Effector memory CD8-positive, alpha-beta T cell (primary cell): ENCODE measurements around the gene CLCN2.

Source experiments
- ATAC-seq: fragments of 150-1000 bp; cut with Tn5 transposase; replicated peaks from 2 replicates; pipeline ENCODE4 v1.10.0; 2021; ENCODE audit warnings: mild to moderate bottlenecking, moderate library complexity
- DNase-seq, 3 experiments: peaks; one replicate each; pipeline ENCODE4 v3.0.0; 2021
- H3K27ac Mint-ChIP-seq, 2 donors: one replicate each; pipeline ENCODE4 v1.8.0; 2022; ENCODE audit warnings: mild to moderate bottlenecking in 2 of 2, mixed read lengths in 2 of 2, moderate library complexity in 2 of 2
- H3K27me3 Mint-ChIP-seq, 2 donors: one replicate each; pipeline ENCODE4 v1.8.0; 2022; ENCODE audit warnings: mixed read lengths in 2 of 2
- H3K36me3 Mint-ChIP-seq: one replicate; pipeline ENCODE4 v1.8.0; 2022; ENCODE audit warnings: mild to moderate bottlenecking, moderate library complexity, mixed read lengths; ENCODE audit not compliant: insufficient read depth
- H3K4me1 Mint-ChIP-seq, 2 donors: one replicate each; pipeline ENCODE4 v1.8.0; 2022; ENCODE audit warnings: low read depth in 2 of 2, mixed read lengths in 2 of 2
- H3K4me3 Mint-ChIP-seq, 2 donors: one replicate each; pipeline ENCODE4 v1.8.0; 2022; ENCODE audit warnings: mild to moderate bottlenecking in 2 of 2, mixed read lengths in 2 of 2, moderate library complexity in 2 of 2
- H3K9me3 Mint-ChIP-seq, 2 donors: one replicate each; pipeline ENCODE4 v1.8.0; 2022; ENCODE audit warnings: mixed read lengths in 2 of 2
- total RNA-seq, 9 experiments: gene quantifications; one replicate each; lab custom pipeline; 2026; lab: John Stamatoyannopoulos, UW

Gene CLCN2
- total RNA-seq, result 2.7 to 8.4 (median 6.1) reads per million in 9 experiments

DNA sequence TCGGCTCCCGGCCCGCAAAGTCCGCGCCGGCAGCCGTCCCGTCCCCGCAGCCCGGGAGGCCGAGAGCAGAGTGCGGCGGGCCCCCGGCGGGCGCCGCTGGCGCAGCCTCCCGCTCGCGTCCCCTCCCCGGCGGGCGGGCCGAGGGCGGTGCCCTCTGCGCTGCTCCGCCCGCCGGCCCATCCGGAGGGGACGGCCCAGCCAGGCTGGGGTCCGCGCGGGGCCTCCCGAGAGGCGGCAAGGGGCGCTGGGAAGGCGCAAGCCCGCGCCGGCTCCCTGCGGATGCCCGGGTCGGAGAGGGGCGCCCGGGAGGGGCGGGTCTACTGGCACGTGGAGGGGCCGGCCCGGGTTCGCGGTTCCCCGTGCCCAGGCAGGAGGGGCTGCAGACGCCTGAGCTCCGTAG, at the start of gene CLCN2, which contains the start of gene POLR2H:
Gene CLCN2, minus strand, starts transcription at position 74 of the 400 bp plus-strand sequence. CDS start 126 bp downstream, outside the sequence.
Gene POLR2H, plus strand, starts transcription at position 179 of the 400 bp plus-strand sequence. CDS start 1,783 bp downstream, outside the sequence.
- Mint-ChIP-seq H3K4me1 (peaks cover 19 to 20% of the 10 kb centered on the region in 2 donors), H3K27ac (peak within 1 kb of the TSS; percentile 87 to 95), H3K4me3 (peak within 1 kb of the TSS; percentile 89 to 99), H3K36me3 (peaks cover 41% of the 10 kb centered on the region), H3K27me3 (no peaks in the 10 kb centered on the region), H3K9me3 (no peaks in the 10 kb centered on the region)
- ATAC-seq (peak; percentile 23), DNase-seq (peak in 2 of 3 experiments; percentile 21 to 39)

DNA sequence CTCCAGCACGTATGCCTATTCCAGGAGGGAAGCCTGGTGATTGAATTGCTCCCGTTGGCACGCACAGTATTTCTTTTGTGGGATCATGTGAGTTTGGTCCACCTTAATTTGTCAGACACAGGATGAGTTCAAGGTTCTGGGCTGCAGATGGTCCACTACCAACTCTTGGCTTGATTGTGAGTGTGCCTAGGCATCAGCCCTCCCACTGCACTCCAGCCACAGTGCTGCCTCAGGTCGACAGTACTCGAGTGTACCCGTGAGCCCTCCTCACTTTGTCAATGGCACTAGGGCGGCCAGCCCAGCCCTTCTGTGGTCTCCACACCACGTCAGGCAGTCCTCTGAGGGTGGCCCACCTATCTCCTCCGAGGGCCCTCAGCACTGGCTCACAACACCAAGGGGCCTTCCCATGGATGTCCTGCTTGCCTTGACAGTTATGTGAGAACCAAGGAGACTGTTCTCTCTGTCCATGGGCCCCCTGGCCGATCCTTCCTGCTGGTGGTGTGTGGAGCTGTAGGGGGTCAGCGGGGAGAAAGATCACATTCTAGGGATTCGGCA, 48.6 kb upstream of the CLCN2 start:
- Mint-ChIP-seq H3K27ac (no peak overlapping the region), H3K4me3 (no peak overlapping the region), H3K27me3 (peaks cover 25 to 52% of the 10 kb centered on the region in 2 donors), H3K36me3 (no peaks in the 10 kb centered on the region), H3K9me3 (no peaks in the 10 kb centered on the region), H3K4me1 (no peaks in the 10 kb centered on the region)
- no peak for DNase-seq
- ATAC-seq, result no peak

DNA sequence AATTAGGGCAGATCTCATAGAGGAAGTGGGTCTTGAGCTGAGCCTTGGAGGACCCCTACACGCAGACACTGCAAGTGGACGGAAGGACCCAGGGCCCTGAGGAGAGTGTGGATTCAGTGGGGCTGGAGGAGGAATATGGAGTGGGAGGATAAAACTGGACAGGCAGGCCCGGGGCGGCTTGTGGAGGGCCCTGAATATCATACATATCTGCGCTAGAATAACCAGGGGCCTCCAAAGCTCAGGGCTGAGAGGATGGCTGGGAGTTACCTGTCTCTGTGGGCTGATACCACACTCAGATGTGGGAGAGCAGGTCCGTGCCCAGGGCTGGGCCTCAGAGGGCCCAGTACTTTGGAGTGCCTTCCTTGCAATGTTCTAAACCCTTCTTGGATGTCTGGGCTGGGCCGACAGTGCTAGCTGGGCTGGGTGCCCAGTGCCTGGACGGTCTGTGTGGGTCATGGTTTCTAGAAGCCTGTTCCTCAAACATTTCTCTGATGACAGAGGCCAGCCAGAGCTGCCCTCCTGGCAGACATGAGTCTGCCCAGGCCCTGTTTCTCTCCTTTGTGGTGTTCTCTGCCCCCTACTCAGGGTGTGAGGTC, 48.0 kb upstream of the CLCN2 start:
- Mint-ChIP-seq H3K4me1 (no peaks in the 10 kb centered on the region), H3K9me3 (no peaks in the 10 kb centered on the region), H3K4me3 (no peak overlapping the region), H3K27me3 (peaks cover 25 to 54% of the 10 kb centered on the region in 2 donors), H3K27ac (no peak overlapping the region), H3K36me3 (no peaks in the 10 kb centered on the region)
- DNase-seq (no peak), ATAC-seq (no peak)

DNA sequence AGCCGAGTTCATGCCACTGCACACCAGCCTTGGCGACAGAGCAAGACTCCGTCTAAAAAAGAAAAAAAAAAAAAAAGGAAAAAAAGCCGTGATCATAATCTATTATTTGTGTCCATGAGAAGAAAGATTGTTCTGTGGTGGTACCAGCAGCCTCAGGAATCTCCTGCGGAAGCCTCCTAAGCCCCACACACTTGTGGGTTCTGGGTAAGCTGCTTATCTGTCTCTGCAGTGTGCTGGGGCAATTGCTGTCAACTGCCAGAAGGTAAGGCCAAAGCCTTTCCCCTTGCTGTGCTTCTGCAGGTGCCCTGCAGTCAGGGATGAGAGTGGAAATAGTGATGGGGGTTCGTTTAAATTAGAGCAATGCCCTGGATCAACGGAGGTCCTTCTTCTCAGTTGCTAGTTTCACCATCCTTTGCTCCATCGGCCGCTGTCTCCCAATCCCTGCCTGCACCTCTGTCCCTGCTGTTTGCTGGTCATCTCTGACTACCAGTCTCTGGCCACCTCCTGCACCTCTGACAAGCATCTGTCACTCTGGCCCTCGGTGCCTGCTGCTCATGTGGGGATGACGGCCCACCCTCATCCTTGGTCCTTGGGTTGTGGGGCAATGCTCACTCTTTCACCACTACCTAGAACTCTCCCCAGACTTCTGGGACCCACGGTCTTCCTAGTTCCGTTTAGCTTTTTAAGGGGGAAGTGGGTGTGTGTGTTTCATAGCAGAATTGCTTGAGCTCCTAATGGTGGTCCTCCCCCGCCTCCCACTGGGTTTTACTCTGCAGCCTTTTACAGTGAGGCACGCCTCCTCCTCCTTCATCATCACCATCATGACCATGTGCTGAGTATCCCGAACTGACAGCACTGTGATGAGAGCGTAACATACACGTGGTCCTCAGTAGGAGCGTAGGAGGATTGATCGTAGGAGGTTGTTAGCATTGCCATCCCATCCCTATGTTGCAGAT, 43.9 kb upstream of the CLCN2 start:
- DNase-seq, result no peak

DNA sequence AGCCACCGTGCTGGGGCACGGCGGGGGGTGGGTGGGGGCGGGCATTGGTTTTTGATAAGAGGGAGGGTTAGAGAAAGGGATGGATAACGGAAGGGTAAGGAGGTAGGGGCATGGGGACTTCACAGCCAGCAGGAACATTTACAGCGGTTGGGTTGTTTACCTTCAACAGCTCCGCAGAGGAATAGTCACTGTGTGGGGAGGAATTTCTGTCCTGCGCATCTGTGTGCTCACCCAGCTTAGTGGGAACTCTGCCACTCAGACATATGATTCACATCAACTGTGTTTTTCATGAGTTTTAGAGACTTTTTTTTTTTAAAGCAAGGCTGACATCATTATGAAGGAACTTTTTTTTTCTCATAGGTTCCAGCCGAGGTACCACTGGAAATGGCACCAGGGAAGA, 38.0 kb upstream of the CLCN2 start:
- DNase-seq, result no peak
- ATAC-seq, result no peak
- H3K36me3 Mint-ChIP-seq, result no peaks in the 10 kb centered on the region
- H3K4me1 Mint-ChIP-seq, result no peaks in the 10 kb centered on the region
- H3K4me3 Mint-ChIP-seq, result no peak overlapping the region
- peaks cover 40 to 69% of the 10 kb centered on the region in 2 donors for H3K27me3 Mint-ChIP-seq
- H3K27ac Mint-ChIP-seq, result no peak overlapping the region
- no peaks in the 10 kb centered on the region for H3K9me3 Mint-ChIP-seq

More for the DNA sequence above, 43.9 kb upstream of the CLCN2 start:
- Mint-ChIP-seq H3K36me3 (no peaks in the 10 kb centered on the region), H3K27me3 (peaks cover 24 to 68% of the 10 kb centered on the region in 2 donors), H3K4me3 (no peak overlapping the region), H3K4me1 (no peaks in the 10 kb centered on the region), H3K27ac (no peak overlapping the region), H3K9me3 (no peaks in the 10 kb centered on the region)
- ATAC-seq, result no peak

DNA sequence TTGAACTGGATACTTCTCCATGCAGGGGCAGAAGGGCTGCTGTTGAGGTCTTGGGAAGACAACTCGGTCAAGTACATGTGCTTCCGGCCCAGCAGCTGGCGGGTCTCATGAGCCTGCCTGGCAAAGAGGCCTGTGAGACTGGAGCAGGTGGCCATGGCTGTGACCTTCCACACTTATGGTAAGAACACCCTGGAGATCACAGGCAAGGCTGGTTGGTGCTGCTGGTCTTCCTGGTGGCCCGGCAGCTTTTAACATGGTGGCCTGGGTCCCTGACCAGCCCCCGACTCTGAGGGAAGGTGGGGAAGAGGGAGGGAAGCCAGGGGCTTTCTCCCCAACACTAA, 33.9 kb upstream of the CLCN2 start:
- DNase-seq (no peak), ATAC-seq (no peak)
- Mint-ChIP-seq H3K27ac (no peak overlapping the region), H3K4me3 (no peak overlapping the region), H3K36me3 (no peaks in the 10 kb centered on the region), H3K27me3 (peaks cover 35 to 50% of the 10 kb centered on the region in 2 donors), H3K9me3 (no peaks in the 10 kb centered on the region), H3K4me1 (no peaks in the 10 kb centered on the region)

DNA sequence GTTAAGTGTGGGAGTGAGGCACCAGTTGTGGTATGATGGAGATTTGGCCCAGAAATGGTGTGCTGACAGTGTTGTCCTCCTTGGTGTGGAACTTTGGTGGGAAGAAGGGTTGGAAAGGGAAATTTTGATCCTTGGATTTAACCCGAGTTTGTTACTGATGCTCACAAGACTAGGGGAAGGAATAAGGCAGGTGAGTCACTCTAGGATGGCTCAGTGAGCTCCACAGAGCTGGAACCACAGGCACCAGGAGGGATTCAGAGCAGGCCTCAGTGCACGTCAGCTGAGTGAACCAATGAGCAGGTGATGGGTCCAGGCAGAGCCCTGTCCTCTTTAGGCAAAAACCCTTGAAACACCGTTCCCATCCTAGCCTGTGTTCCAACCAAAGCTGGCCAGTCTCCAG, 29.9 kb upstream of the CLCN2 start:
- Mint-ChIP-seq H3K9me3 (no peaks in the 10 kb centered on the region), H3K27me3 (peaks cover 36 to 72% of the 10 kb centered on the region in 2 donors), H3K27ac (no peak overlapping the region), H3K4me3 (no peak overlapping the region), H3K36me3 (no peaks in the 10 kb centered on the region), H3K4me1 (no peaks in the 10 kb centered on the region)
- ATAC-seq (no peak), DNase-seq (no peak)

DNA sequence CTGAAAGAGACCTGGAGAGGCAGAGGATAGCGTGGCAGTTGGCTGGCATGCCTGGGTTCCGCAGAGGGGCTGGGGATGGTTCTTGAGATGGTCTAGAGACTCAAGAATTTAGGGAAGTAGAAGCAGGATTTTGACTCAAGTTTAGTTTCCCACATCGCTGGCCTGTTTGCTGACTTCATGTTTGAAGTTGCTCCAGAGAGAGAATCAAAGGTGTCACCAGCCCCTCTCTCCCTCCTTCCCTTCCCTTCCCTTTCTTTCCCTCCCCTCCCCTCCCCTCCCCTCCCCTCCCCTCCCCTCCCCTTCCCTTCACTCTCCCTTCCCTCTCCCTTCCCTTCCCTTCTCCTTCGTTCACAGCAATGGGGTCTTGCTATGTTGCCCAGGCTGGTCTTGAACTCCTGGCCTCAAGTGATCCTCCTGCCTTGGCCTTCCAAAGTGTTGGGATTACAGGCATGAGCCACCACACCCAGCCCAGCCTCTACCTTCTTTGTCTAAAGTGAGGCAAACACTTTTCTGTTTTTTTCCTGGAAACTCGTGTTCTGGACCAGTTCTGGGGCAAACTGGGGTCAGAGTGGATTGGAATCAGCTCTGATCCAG, 28.6 kb upstream of the CLCN2 start:
- Mint-ChIP-seq H3K4me1 (no peaks in the 10 kb centered on the region), H3K27me3 (peaks cover 43 to 78% of the 10 kb centered on the region in 2 donors), H3K9me3 (no peaks in the 10 kb centered on the region), H3K27ac (no peak overlapping the region), H3K4me3 (no peak overlapping the region), H3K36me3 (no peaks in the 10 kb centered on the region)
- DNase-seq (no peak), ATAC-seq (no peak)

DNA sequence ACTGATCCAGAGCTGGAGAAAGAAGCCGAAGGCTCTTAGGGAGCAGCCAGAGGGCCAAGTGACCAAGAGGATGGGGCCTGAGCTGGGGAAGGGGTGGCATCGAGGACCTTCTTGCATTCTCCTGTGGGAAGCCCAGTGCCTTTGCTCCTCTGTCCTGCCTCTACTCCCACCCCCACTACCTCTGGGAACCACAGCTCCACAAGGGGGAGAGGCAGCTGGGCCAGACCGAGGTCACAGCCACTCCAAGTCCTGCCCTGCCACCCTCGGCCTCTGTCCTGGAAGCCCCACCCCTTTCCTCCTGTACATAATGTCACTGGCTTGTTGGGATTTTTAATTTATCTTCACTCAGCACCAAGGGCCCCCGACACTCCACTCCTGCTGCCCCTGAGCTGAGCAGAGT, 28.0 kb upstream of the CLCN2 start:
- Mint-ChIP-seq H3K27me3 (peaks cover 50 to 82% of the 10 kb centered on the region in 2 donors), H3K9me3 (no peaks in the 10 kb centered on the region), H3K27ac (no peak overlapping the region), H3K4me3 (no peak overlapping the region), H3K36me3 (no peaks in the 10 kb centered on the region), H3K4me1 (no peaks in the 10 kb centered on the region)
- no peak for DNase-seq
- no peak for ATAC-seq

DNA sequence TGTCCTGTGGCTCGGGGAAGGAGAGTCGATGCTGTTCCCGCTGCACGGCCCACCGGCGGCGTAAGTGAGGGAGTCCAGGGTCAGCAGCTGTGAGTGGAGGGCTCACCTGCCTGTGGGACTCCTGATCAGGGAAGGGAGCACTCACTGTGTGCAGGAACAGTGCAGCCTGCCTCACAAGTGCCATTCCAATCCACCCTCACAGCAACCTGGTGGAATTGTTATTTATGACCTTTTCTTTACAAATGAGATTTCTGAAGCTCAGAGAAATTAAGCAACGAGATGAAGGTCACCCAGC, 27.5 kb upstream of the CLCN2 start:
- Mint-ChIP-seq H3K27me3 (peaks cover 52 to 87% of the 10 kb centered on the region in 2 donors), H3K9me3 (no peaks in the 10 kb centered on the region), H3K4me3 (no peak overlapping the region), H3K4me1 (no peaks in the 10 kb centered on the region), H3K27ac (no peak overlapping the region), H3K36me3 (no peaks in the 10 kb centered on the region)
- DNase-seq, result no peak
- ATAC-seq, result no peak

DNA sequence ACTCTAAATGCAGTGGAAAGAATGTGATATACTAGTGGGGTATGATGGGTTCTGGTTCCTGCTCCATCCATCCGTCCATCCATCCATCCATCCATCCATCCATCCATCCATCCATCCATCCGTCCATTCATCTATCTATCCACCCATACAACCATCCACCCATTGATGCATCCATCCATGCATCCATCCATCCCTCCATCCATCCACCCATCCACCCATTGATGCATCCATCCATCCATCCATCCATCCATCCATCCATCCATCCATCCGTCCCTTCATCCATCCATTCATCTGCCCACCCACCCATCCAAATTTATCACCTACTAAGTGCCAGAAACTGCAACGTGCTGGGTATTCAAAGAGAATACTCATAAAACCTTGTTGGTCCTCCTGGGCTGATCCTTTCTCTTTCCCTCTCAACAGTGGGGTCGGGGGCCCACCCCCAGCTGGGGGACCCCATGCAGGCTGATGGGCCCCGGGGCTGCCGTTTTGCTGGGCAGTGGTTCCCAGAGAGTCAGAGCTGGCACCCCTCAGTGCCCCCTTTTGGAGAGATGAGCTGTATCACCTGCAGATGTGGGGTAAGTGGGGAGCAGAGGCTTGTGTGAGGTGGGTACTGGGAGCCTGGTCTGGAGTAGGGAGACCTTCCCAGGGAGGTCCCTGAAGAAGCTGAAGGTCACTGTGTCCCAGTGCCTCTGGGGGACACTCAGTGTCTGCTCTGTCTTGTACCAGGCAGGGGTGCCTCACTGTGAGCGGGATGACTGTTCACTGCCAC, 26.9 kb upstream of the CLCN2 start:
- ATAC-seq, result no peak
- no peak overlapping the region for H3K4me3 Mint-ChIP-seq
- peaks cover 52 to 92% of the 10 kb centered on the region in 2 donors for H3K27me3 Mint-ChIP-seq
- no peaks in the 10 kb centered on the region for H3K9me3 Mint-ChIP-seq
- peak overlapping the region in 1 of 2 donors; percentile 27 for H3K27ac Mint-ChIP-seq
- no peaks in the 10 kb centered on the region for H3K36me3 Mint-ChIP-seq
- no peaks in the 10 kb centered on the region for H3K4me1 Mint-ChIP-seq
- no peak for DNase-seq

DNA sequence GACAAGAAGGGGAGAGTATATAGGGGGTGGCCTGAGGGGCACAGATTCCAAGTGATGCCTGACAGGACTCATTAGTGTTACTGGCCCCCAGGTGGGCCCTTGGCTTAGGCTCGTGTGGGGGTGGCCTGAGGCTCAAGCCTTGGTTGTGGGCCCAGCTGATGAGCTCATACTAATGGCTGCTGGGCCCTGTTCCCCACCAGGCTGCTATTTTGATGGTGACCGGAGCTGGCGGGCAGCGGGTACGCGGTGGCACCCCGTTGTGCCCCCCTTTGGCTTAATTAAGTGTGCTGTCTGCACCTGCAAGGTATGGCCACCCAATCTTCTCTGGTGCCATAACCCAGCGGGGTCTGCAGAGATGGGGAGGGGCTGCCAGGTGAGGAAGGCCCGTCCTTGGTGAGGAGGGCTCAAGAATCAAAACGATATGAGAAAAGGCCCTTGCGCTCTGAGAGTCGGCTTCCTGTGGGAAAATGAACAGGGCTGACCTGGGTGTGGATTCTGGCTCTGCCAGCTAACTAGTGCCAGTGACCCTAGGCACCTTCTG, 25.8 kb upstream of the CLCN2 start:
- no peak overlapping the region for H3K4me3 Mint-ChIP-seq
- H3K4me1 Mint-ChIP-seq, result no peaks in the 10 kb centered on the region
- peaks cover 61 to 100% of the 10 kb centered on the region in 2 donors for H3K27me3 Mint-ChIP-seq
- no peak overlapping the region for H3K27ac Mint-ChIP-seq
- no peaks in the 10 kb centered on the region for H3K9me3 Mint-ChIP-seq
- DNase-seq, result no peak
- H3K36me3 Mint-ChIP-seq, result no peaks in the 10 kb centered on the region
- ATAC-seq, result no peak
